A549 (cell line): ENCODE results near the gene ZNF30. TPM values are rescaled to one million over a fixed set of nuclear protein-coding genes. Genes with fewer than 3 reads are reported as not detected.

ENCODE experiments used
- ATAC-seq, 2 experiments: fragments of 200-7000 bp in 1 of 2; fragments of >200 bp in 1 of 2; cut with Nextera tagmentation in 1 of 2; cut with Tn5 transposase in 1 of 2; 3 replicates each; pipeline versions ENCODE4 v1.8.0 to v1.9.1; 2018 to 2020; ENCODE audit warnings: mild to moderate bottlenecking in 1 of 2, moderate library complexity in 1 of 2
- CTCF ChIA-PET: fragments of 300-600 bp; sonication (Branson Sonifier 250); formaldehyde crosslinking; extraction: SDS; loops from one replicate; lab custom pipeline; 2021; ENCODE audit warnings: antibody characterized with exemption, inconsistent platforms; lab: Yijun Ruan, JAX
- POLR2A ChIA-PET: fragments of 350-600 bp; formaldehyde crosslinking; extraction: SDS; loops from one replicate; lab custom pipeline; 2021; ENCODE audit warnings: antibody characterized with exemption, inconsistent platforms; lab: Yijun Ruan, JAX
- DNase-seq, 2 experiments: peaks; one replicate each; pipeline versions ENCODE4 v3.0.0 to v3.0.0-alpha.2; 2011 to 2016; ENCODE audit warnings: low read depth in 1 of 2, low spot score in 1 of 2
- FAIRE-seq: peaks from 2 replicates; lab custom pipeline; 2011; peaks lifted over from hg19 to GRCh38; lab: Jason Lieb, UNC
- H3K27ac ChIP-seq, 2 experiments: fragments of >200 bp; sonication (Bioruptor Twin); formaldehyde crosslinking; 3 replicates each; pipeline ENCODE4 v1.5.1; 2016 to 2017
- H3K4me1 ChIP-seq: fragments of >200 bp; sonication (Bioruptor Twin); formaldehyde crosslinking; 3 replicates; pipeline ENCODE4 v1.6.1; 2016
- H3K4me2 ChIP-seq: fragments of >200 bp; sonication (Bioruptor Twin); formaldehyde crosslinking; 3 replicates; pipeline ENCODE4 v1.6.1; 2016
- H3K4me3 ChIP-seq: fragments of >200 bp; sonication (Bioruptor Twin); formaldehyde crosslinking; 3 replicates; pipeline ENCODE4 v1.5.1; 2016
- H3K9me3 ChIP-seq: fragments of >200 bp; sonication (Bioruptor Twin); formaldehyde crosslinking; 3 replicates; pipeline ENCODE4 v1.6.1; 2016
- BCL3 ChIP-seq: fragments of >200 bp; sonication (Bioruptor Twin); formaldehyde crosslinking; IDR thresholded peaks from 3 replicates; pipeline ENCODE4 v1.6.1; 2016
- BHLHE40 ChIP-seq: IDR thresholded peaks from 2 replicates; pipeline ENCODE4 v1.6.1; 2012; ENCODE audit warnings: low read depth, low read length, inconsistent platforms
- CHD2 ChIP-seq: fragments of 150-350 bp; IDR thresholded peaks from 2 replicates; pipeline ENCODE4 v1.6.1; 2014; ENCODE audit warnings: low read length; ENCODE audit not compliant: partially characterized antibody
- CHD4 ChIP-seq: fragments of 200-600 bp; sonication (generic); IDR thresholded peaks from 2 replicates; pipeline ENCODE4 v1.6.1; 2016; ENCODE audit warnings: antibody characterized with exemption, mild to moderate bottlenecking, borderline replicate concordance
- EHF ChIP-seq: fragments of 250-450 bp; sonication (Bioruptor Pico); IDR thresholded peaks from 2 replicates; pipeline ENCODE4 v1.5.0; 2020; ENCODE audit warnings: mild to moderate bottlenecking
- EP300 ChIP-seq, 2 experiments: fragments of >200 bp; sonication (Bioruptor Twin); formaldehyde crosslinking; IDR thresholded peaks; 2 replicates in 1 of 2; 3 replicates in 1 of 2; pipeline ENCODE4 v1.6.1; 2016 to 2017
- ESRRA ChIP-seq: fragments of 150-350 bp; IDR thresholded peaks from 2 replicates; pipeline ENCODE4 v1.6.1; 2014; ENCODE audit warnings: mild to moderate bottlenecking, low read length, borderline replicate concordance
- FOSB ChIP-seq: fragments of 250-450 bp; sonication (Bioruptor Pico); IDR thresholded peaks from 2 replicates; pipeline ENCODE4 v1.5.0; 2020; ENCODE audit warnings: mild to moderate bottlenecking, moderate library complexity
- FOSL2 ChIP-seq, 2 experiments: fragments of 450-650 bp in 1 of 2; fragments of >200 bp in 1 of 2; sonication (Bioruptor Twin) in 1 of 2; formaldehyde crosslinking; IDR thresholded peaks; 2 replicates each; pipeline versions ENCODE4 v1.5.0 to v1.6.1; 2016 to 2020; ENCODE audit warnings: mild to moderate bottlenecking in 1 of 2, moderate library complexity in 1 of 2
- FOXS1 ChIP-seq: fragments of 250-450 bp; sonication (Bioruptor Pico); IDR thresholded peaks from 2 replicates; pipeline ENCODE4 v1.5.0; 2020; ENCODE audit warnings: mild to moderate bottlenecking, moderate library complexity
- HDAC2 ChIP-seq: fragments of 200-600 bp; sonication (generic); IDR thresholded peaks from 2 replicates; pipeline ENCODE4 v1.6.1; 2016
- HOXB13 ChIP-seq: fragments of 250-450 bp; sonication (Bioruptor Pico); IDR thresholded peaks from 2 replicates; pipeline ENCODE4 v1.5.0; 2020; ENCODE audit warnings: low read depth, mild to moderate bottlenecking, moderate library complexity
- HOXB5 ChIP-seq: fragments of 250-450 bp; sonication (Bioruptor Pico); IDR thresholded peaks from 2 replicates; pipeline ENCODE4 v1.5.0; 2020; ENCODE audit warnings: mild to moderate bottlenecking, moderate library complexity
- JUN ChIP-seq, 2 experiments: fragments of >200 bp; sonication (Bioruptor Twin); formaldehyde crosslinking; IDR thresholded peaks; 2 replicates in 1 of 2; 3 replicates in 1 of 2; pipeline ENCODE4 v1.6.1; 2016 to 2017
- KDM5A ChIP-seq: fragments of 200-600 bp; sonication (generic); IDR thresholded peaks from 2 replicates; pipeline ENCODE4 v1.6.1; 2016; ENCODE audit warnings: antibody characterized with exemption, mild to moderate bottlenecking
- MAX ChIP-seq: IDR thresholded peaks from 2 replicates; pipeline ENCODE4 v1.6.1; 2012
- MAZ ChIP-seq: fragments of 150-350 bp; IDR thresholded peaks from 2 replicates; pipeline ENCODE4 v1.6.1; 2014; ENCODE audit warnings: antibody characterized with exemption, low read depth, low read length, borderline replicate concordance
- NPAS2 ChIP-seq: fragments of 250-450 bp; sonication (Bioruptor Pico); IDR thresholded peaks from 2 replicates; pipeline ENCODE4 v1.8.0; 2022; ENCODE audit warnings: mild to moderate bottlenecking, moderate library complexity, borderline replicate concordance
- PHF8 ChIP-seq: fragments of 200-600 bp; sonication (generic); IDR thresholded peaks from 2 replicates; pipeline ENCODE4 v1.6.1; 2016; ENCODE audit warnings: low read depth, mild to moderate bottlenecking, antibody characterized with exemption, moderate library complexity, borderline replicate concordance
- POLR2A ChIP-seq: IDR thresholded peaks from 2 replicates; pipeline ENCODE4 v1.6.1; 2012; ENCODE audit warnings: mild to moderate bottlenecking, low read length
- POLR2AphosphoS2 ChIP-seq: conservative IDR thresholded peaks from 2 replicates; pipeline ENCODE4 v1.6.1; 2012; ENCODE audit warnings: low read length, improper control_type of control experiment, inconsistent platforms
- RCOR1 ChIP-seq: fragments of 150-350 bp; IDR thresholded peaks from 2 replicates; pipeline ENCODE4 v1.6.1; 2014; ENCODE audit warnings: antibody characterized with exemption, low read length, low read depth
- SMC3 ChIP-seq: fragments of >200 bp; sonication (Bioruptor Twin); formaldehyde crosslinking; IDR thresholded peaks from 3 replicates; pipeline ENCODE4 v1.6.1; 2018; ENCODE audit warnings: inconsistent platforms
- SREBF2 ChIP-seq: fragments of 450-650 bp; IDR thresholded peaks from 2 replicates; pipeline ENCODE4 v1.6.1; 2014; ENCODE audit warnings: mild to moderate bottlenecking, moderate library complexity
- TP53 ChIP-seq: fragments of 250-450 bp; sonication (Bioruptor Pico); IDR thresholded peaks from 2 replicates; pipeline ENCODE4 v1.5.0; 2021; ENCODE audit warnings: mild to moderate bottlenecking, moderate library complexity
- ZSCAN20 ChIP-seq: fragments of 250-450 bp; sonication (Bioruptor Pico); IDR thresholded peaks from 2 replicates; pipeline ENCODE4 v1.8.0; 2022; ENCODE audit warnings: mild to moderate bottlenecking, moderate library complexity
- WGBS: methylation state at CpG from one replicate; pipeline ENCODE4 v1.1.6; 2017; ENCODE audit errors: missing lambda C conversion rate; 5-methylcytosine and 5-hydroxymethylcytosine counted together
- polyA plus RNA-seq, 4 experiments: library from polyadenylated mRNA; depleted of rRNA in 3 of 4; stranded (reverse); fragments of >200 nt; fragmentation: RNase III in 1 of 4; extraction: RNeasy Plus Mini Kit Qiagen cat#74134 plus additional on column Dnase treatment in 1 of 4; gene quantifications; 2 replicates in 3 of 4; 3 replicates in 1 of 4; pipeline ENCODE4 v1.2.3, GENCODE V29; 2011 to 2017
- TF ChIP-seq, protein P1 (sequence below): IDR thresholded peaks from 2 replicates; pipeline ENCODE4 v1.6.1; 2012; ENCODE audit warnings: low read depth, borderline replicate concordance
- TF ChIP-seq, protein P2 (sequence below): fragments of >200 bp; sonication (Bioruptor Twin); formaldehyde crosslinking; IDR thresholded peaks from 3 replicates; pipeline ENCODE4 v1.5.1; 2016

The ZNF30 gene
- polyA plus RNA-seq, 2 of the 4 experiments (the other 2 are of a cell fraction): 5.4 to 9.4 TPM

- ATAC-seq (no peak), FAIRE-seq (no peak)
Measured at GRCh38 chr19:34962687-34963572, 36.2 kb downstream of the ZNF30 start.

DNA sequence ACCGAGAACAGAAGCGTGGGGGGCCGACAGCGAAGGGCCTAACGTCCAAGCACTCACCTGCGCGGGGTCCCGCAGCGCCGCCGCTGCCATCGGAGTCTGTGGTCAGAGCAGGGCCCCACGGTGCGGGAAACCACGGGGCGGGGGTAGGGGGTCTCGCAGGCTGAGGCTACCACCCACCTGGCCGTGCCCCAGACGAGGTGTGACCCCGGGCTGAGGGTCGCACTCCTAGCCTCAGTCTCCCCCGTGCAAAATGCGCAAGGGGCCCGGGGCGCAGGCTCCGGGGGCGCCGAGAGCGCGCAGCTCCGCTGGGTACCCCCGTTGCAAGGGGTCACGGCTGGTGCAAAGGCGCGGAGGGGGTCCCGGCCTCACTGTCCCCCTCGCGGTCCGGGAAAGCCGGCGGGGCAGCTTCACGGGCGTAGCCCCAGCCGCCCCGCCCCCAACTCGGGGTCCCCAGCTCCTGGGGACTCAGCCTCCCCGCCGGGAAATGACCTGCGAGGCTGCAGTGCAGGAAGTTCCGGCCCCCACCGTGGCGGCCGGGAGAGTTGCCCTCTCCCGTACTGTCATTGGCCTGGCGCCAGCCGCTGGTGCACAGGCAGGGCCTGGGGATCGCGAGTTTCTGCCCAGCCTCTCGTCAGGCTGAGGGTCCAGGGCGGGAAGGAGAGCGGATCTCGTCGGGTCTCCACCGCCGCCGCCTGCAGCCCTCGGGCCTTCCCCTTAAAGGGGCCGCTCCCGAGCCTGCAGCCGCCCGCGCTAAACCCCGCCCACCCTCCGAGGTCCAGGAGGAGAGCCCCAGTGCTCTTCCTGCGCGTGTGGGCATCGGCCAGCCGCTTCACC, 37.1 kb downstream of the ZNF30 start, which contains the start of gene ZNF792:
Gene ZNF792 (minus strand): TSS at position 657 of the 834 bp plus-strand sequence. CDS start 567 bp downstream, at position 90.
- H3K4me2 ChIP-seq: peak within 1 kb of the TSS; percentile 94
- DNase-seq: peak; percentile 59 to 94
- 24% methylated on average over 59 of the region's 78 CpGs for WGBS
- ChIA-PET CTCF (interaction anchor here (0.6 to 61.4 kb wide), 7 partner anchors 9 to 425 kb away, joined by 3 to 1860 read pairs (median 5); partner anchors contain the start of genes GRAMD1A and SCN1B), POLR2A (no interaction called here)
- peak within 1 kb of the TSS; percentile 86 to 90 for H3K27ac ChIP-seq
- H3K4me3 ChIP-seq: peak within 1 kb of the TSS; percentile 87
- peaks cover 42% of the 10 kb centered on the region for H3K9me3 ChIP-seq
- FAIRE-seq: no peak
- peak; percentile 90 to 95 for ATAC-seq
- H3K4me1 ChIP-seq: peaks cover 11% of the 10 kb centered on the region; the same call in 1 of the 3 replicates
- no peak for TF ChIP-seq FOSB (CRISPR knock-in tag)
- TF ChIP-seq SMC3: peak; percentile 30; the same call in 1 of the 3 replicates
- TF ChIP-seq FOXS1: no peak
- no peak for TF ChIP-seq HOXB5 (CRISPR knock-in tag)
- TF ChIP-seq CHD4: no peak
- peak; percentile 91 for TF ChIP-seq PHF8
- peak in 1 of 2 experiments; percentile 46; a peak in 2 of 5 replicates for TF ChIP-seq JUN (IDR thresholded peaks at IDR 0.05)
- peak; percentile 77 for TF ChIP-seq POLR2A
- no peak for TF ChIP-seq SREBF2
- no peak for TF ChIP-seq CHD2
- TF ChIP-seq, protein P1, sequence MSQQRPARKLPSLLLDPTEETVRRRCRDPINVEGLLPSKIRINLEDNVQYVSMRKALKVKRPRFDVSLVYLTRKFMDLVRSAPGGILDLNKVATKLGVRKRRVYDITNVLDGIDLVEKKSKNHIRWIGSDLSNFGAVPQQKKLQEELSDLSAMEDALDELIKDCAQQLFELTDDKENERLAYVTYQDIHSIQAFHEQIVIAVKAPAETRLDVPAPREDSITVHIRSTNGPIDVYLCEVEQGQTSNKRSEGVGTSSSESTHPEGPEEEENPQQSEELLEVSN: peak; percentile 92
- no peak for TF ChIP-seq EP300 (IDR thresholded peaks at IDR 0.05)
- peak; percentile 85 for TF ChIP-seq MAX
- no peak for TF ChIP-seq NPAS2 (CRISPR knock-in tag)

More at GRCh38 chr19:34962687-34963572, 36.2 kb downstream of the ZNF30 start:
- TF ChIP-seq POLR2AphosphoS2: no peak
- no peak for TF ChIP-seq FOSL2 (IDR thresholded peaks at IDR 0.05)
- no peak for TF ChIP-seq FOSL2 (CRISPR knock-in tag; IDR thresholded peaks at IDR 0.05)
- TF ChIP-seq, protein P1: no peak
- no peak for TF ChIP-seq POLR2A
- no peak for TF ChIP-seq EHF (CRISPR knock-in tag)
- TF ChIP-seq MAZ: no peak
- no peak for TF ChIP-seq HOXB5 (CRISPR knock-in tag)
- TF ChIP-seq RCOR1: no peak
- TF ChIP-seq CHD4: no peak
- no peak for TF ChIP-seq TP53
- no peak for TF ChIP-seq ZSCAN20
- TF ChIP-seq, protein P2, sequence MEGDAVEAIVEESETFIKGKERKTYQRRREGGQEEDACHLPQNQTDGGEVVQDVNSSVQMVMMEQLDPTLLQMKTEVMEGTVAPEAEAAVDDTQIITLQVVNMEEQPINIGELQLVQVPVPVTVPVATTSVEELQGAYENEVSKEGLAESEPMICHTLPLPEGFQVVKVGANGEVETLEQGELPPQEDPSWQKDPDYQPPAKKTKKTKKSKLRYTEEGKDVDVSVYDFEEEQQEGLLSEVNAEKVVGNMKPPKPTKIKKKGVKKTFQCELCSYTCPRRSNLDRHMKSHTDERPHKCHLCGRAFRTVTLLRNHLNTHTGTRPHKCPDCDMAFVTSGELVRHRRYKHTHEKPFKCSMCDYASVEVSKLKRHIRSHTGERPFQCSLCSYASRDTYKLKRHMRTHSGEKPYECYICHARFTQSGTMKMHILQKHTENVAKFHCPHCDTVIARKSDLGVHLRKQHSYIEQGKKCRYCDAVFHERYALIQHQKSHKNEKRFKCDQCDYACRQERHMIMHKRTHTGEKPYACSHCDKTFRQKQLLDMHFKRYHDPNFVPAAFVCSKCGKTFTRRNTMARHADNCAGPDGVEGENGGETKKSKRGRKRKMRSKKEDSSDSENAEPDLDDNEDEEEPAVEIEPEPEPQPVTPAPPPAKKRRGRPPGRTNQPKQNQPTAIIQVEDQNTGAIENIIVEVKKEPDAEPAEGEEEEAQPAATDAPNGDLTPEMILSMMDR: no peak
- TF ChIP-seq KDM5A: no peak
- no peak for TF ChIP-seq FOXS1
- TF ChIP-seq NPAS2 (CRISPR knock-in tag): no peak
- TF ChIP-seq HOXB13 (CRISPR knock-in tag): no peak
- no peak for TF ChIP-seq HDAC2
- no peak for TF ChIP-seq ESRRA
- no peak for TF ChIP-seq BCL3
- no peak for TF ChIP-seq BHLHE40
- TF ChIP-seq, all 56 proteins: peak for 0
- peak overlapping the region; percentile 87 for H3K4me3 ChIP-seq
- no peak for DNase-seq
- ChIA-PET CTCF (interaction anchor here (0.6 to 61.4 kb wide), 9 partner anchors 10 to 424 kb away, joined by 3 to 1860 read pairs (median 5); partner anchors contain the start of genes GRAMD1A and SCN1B), POLR2A (no interaction called here)
- peaks cover 11% of the 10 kb centered on the region; the same call in 1 of the 3 replicates for H3K4me1 ChIP-seq
- 89% methylated on average over 14 of the region's 14 CpGs for WGBS
- H3K27ac ChIP-seq: peak overlapping the region; percentile 86 to 90; a peak in 5 of 6 replicates
- H3K9me3 ChIP-seq: peaks cover 50% of the 10 kb centered on the region
- peak overlapping the region; percentile 94 for H3K4me2 ChIP-seq
